HCT116 (cell line): ENCODE results near the gene KLF11. TPM values are rescaled to one million over a fixed set of nuclear protein-coding genes. Genes with fewer than 3 reads are reported as not detected.

ENCODE experiments used
- ATAC-seq: fragments of 200-7000 bp; cut with Tn5 transposase; 2 replicates; pipeline ENCODE4 v1.9.1; 2020; ENCODE audit warnings: mild to moderate bottlenecking, moderate library complexity
- BruUV-seq: library from RNA; stranded (reverse); fragments of 400-500 nt; replicated peaks from 2 replicates; lab custom pipeline; 2021; lab: Mats Ljungman, UMichigan
- CTCF ChIA-PET: fragments of 300-600 bp; sonication (Branson Sonifier 250); formaldehyde crosslinking; loops from one replicate; lab custom pipeline; 2021; ENCODE audit warnings: antibody characterized with exemption; lab: Charles Lee
- POLR2A ChIA-PET: fragments of 300-600, 350-600 bp; sonication (Branson Sonifier 250); formaldehyde crosslinking; loops from one replicate; lab custom pipeline; 2021; ENCODE audit warnings: antibody characterized with exemption; lab: Charles Lee
- RAD21 ChIA-PET, 2 experiments: fragments of 300-600 bp; sonication (Branson Sonifier 250); formaldehyde crosslinking; loops; one replicate each; lab custom pipeline; 2023; ENCODE audit warnings: low total read pairs in 2 of 2; ENCODE audit not compliant: uncharacterized antibody in 2 of 2, unreplicated experiment in 2 of 2, low non-redundant PET in 1 of 2; lab: Charles Lee
- DNase-seq: peaks from one replicate; pipeline ENCODE4 v3.0.0-alpha.2; 2010; ENCODE audit warnings: low read depth, low spot score
- H2AFZ ChIP-seq: fragments of 200-600 bp; shearing (Covaris generic), sonication (generic); 2 replicates; pipeline ENCODE4 v1.6.1; 2017; ENCODE audit warnings: low read depth, mixed run types, mixed read lengths, antibody characterized with exemption, low read length; ENCODE audit not compliant: poor library complexity, severe bottlenecking
- H3K27ac ChIP-seq: 2 replicates; pipeline ENCODE4 v1.5.1; 2012; ENCODE audit warnings: low read depth, low read length
- H3K27me3 ChIP-seq: fragments of 200-600 bp; sonication (generic); 2 replicates; pipeline ENCODE4 v1.6.1; 2016; ENCODE audit warnings: mixed run types, low read length, mixed read lengths; ENCODE audit not compliant: insufficient read depth
- H3K36me3 ChIP-seq, 2 experiments: fragments of 200-500 bp in 1 of 2; fragments of 200-600 bp in 1 of 2; sonication (Bioruptor generic) in 1 of 2; sonication (generic) in 1 of 2; 2 replicates each; pipeline versions ENCODE4 v1.5.1 to v1.6.1; 2014 to 2016; ENCODE audit warnings: low read length in 2 of 2, inconsistent platforms in 1 of 2, mixed read lengths in 1 of 2, mixed run types in 1 of 2; ENCODE audit not compliant: insufficient read depth in 2 of 2, control insufficient read depth in 1 of 2
- H3K4me1 ChIP-seq, 2 experiments: fragments of 200-600 bp in 1 of 2; sonication (generic) in 1 of 2; 2 replicates each; pipeline versions ENCODE4 v1.5.1 to v1.6.1; 2012 to 2017; ENCODE audit warnings: low read length in 2 of 2, inconsistent platforms in 1 of 2, mild to moderate bottlenecking in 1 of 2, mixed read lengths in 1 of 2, mixed run types in 1 of 2, moderate library complexity in 1 of 2; ENCODE audit not compliant: insufficient read depth in 2 of 2, control insufficient read depth in 1 of 2
- H3K4me2 ChIP-seq: fragments of 200-600 bp; sonication (generic); 2 replicates; pipeline ENCODE4 v1.6.1; 2017; ENCODE audit warnings: mixed run types, low read length, mixed read lengths
- H3K4me3 ChIP-seq, 2 experiments: fragments of 200-600 bp in 1 of 2; sonication (generic) in 1 of 2; replicated peaks in 1 of 2; 2 replicates each; pipeline ENCODE4 v1.5.1; 2011 to 2016; ENCODE audit warnings: low read length in 2 of 2, control low read depth in 1 of 2, low read depth in 1 of 2, mild to moderate bottlenecking in 1 of 2, mixed read lengths in 1 of 2, mixed run types in 1 of 2
- H3K79me2 ChIP-seq: fragments of 200-600 bp; sonication (generic); 2 replicates; pipeline ENCODE4 v1.6.1; 2017; ENCODE audit warnings: mild to moderate bottlenecking, mixed run types, low read length, moderate library complexity, mixed read lengths; ENCODE audit not compliant: insufficient read depth
- H3K9ac ChIP-seq: fragments of 200-600 bp; sonication (generic); 2 replicates; pipeline ENCODE4 v1.6.1; 2016; ENCODE audit warnings: low read length, mixed read lengths
- H3K9me2 ChIP-seq: fragments of 200-600 bp; sonication (generic), shearing (Covaris generic); 2 replicates; pipeline ENCODE4 v1.6.1; 2017; ENCODE audit warnings: mixed run types, mild to moderate bottlenecking, moderate library complexity; ENCODE audit not compliant: insufficient read depth
- H3K9me3 ChIP-seq, 2 experiments: fragments of 200-500 bp in 1 of 2; fragments of 200-600 bp in 1 of 2; sonication (Bioruptor generic) in 1 of 2; sonication (generic) in 1 of 2; 2 replicates each; pipeline ENCODE4 v1.6.1; 2014 to 2017; ENCODE audit warnings: low read length in 2 of 2, mixed read lengths in 2 of 2, inconsistent platforms in 1 of 2, low read depth in 1 of 2, mild to moderate bottlenecking in 1 of 2, mixed run types in 1 of 2, moderate library complexity in 1 of 2; ENCODE audit not compliant: control insufficient read depth in 1 of 2, insufficient read depth in 1 of 2
- H4K20me1 ChIP-seq: fragments of 200-600 bp; sonication (generic), shearing (Covaris generic); 2 replicates; pipeline ENCODE4 v1.6.1; 2017; ENCODE audit warnings: mixed run types, mild to moderate bottlenecking, moderate library complexity; ENCODE audit not compliant: insufficient read depth
- ATF3 ChIP-seq: IDR thresholded peaks from 2 replicates; pipeline ENCODE4 v1.6.1; 2012
- CEBPB ChIP-seq: IDR thresholded peaks from 2 replicates; pipeline ENCODE4 v1.6.1; 2012; ENCODE audit warnings: low read depth
- EGR1 ChIP-seq: IDR thresholded peaks from 2 replicates; pipeline ENCODE4 v1.6.1; 2012; ENCODE audit warnings: low read depth
- EZH2 ChIP-seq: fragments of 200-600 bp; sonication (generic); IDR thresholded peaks from 2 replicates; pipeline ENCODE4 v1.6.1; 2017; ENCODE audit warnings: antibody characterized with exemption, mixed run types
- EZH2phosphoT487 ChIP-seq: fragments of 200-600 bp; IDR thresholded peaks from 2 replicates; pipeline ENCODE4 v1.6.1; 2018; ENCODE audit warnings: antibody characterized with exemption, borderline replicate concordance
- POLR2AphosphoS5 ChIP-seq: IDR thresholded peaks from 2 replicates; pipeline ENCODE4 v1.6.1; 2011; ENCODE audit warnings: mild to moderate bottlenecking, low read depth, low read length, moderate library complexity
- SP1 ChIP-seq: IDR thresholded peaks from 2 replicates; pipeline ENCODE4 v1.6.1; 2012; ENCODE audit warnings: low read depth
- SRF ChIP-seq: IDR thresholded peaks from 2 replicates; pipeline ENCODE4 v1.6.1; 2012; ENCODE audit warnings: low read depth
- TCF7L2 ChIP-seq: IDR thresholded peaks from 2 replicates; pipeline ENCODE4 v1.7.0; 2011; ENCODE audit warnings: borderline replicate concordance, inconsistent platforms; ENCODE audit not compliant: insufficient read depth, insufficient read length; ENCODE audit errors: extremely low read depth
- YY1 ChIP-seq: IDR thresholded peaks from 2 replicates; pipeline ENCODE4 v1.6.1; 2011; ENCODE audit warnings: low read length, low read depth, moderate library complexity, mild to moderate bottlenecking; ENCODE audit not compliant: insufficient replicate concordance; ENCODE audit errors: extremely low read depth
- ZBTB33 ChIP-seq: IDR thresholded peaks from 2 replicates; pipeline ENCODE4 v1.6.1; 2011; ENCODE audit warnings: mild to moderate bottlenecking, low read length, moderate library complexity; ENCODE audit not compliant: insufficient replicate concordance; ENCODE audit errors: extremely low read depth
- ZFX ChIP-seq: fragments of 450-650 bp; IDR thresholded peaks from 2 replicates; pipeline ENCODE4 v1.6.1; 2017
- ZNF274 ChIP-seq: fragments of 200-500 bp; sonication (Bioruptor generic); IDR thresholded peaks from 2 replicates; pipeline ENCODE4 v1.6.1; 2014; ENCODE audit warnings: mild to moderate bottlenecking, low read depth, low read length, inconsistent platforms
- intact Hi-C: fragments of 100-400 bp; cut with micrococcal nuclease; formaldehyde crosslinking; loops from 2 replicates; pipeline ENCODE4 v1.10.0; 2022
- total RNA-seq: library from RNA; stranded (reverse); gene quantifications from one replicate; pipeline ENCODE4 v1.2.1, GENCODE V29; 2021; ENCODE audit not compliant: unreplicated experiment

Gene KLF11
- total RNA-seq, 1 experiment from 2014 or later: 9.0 TPM

- no peak overlapping the region for H3K27ac ChIP-seq
- ChIA-PET CTCF (no interaction called here), POLR2A (no interaction called here)
- DNase-seq (no peak), ATAC-seq (no peak)
- intact Hi-C loops: no loop called here
- no peak overlapping the region for H2AFZ ChIP-seq
- no peaks in the 10 kb centered on the region for H3K79me2 ChIP-seq
- H3K4me3 ChIP-seq: no peak overlapping the region
- H3K4me1 ChIP-seq: peaks cover 0 to 13% of the 10 kb centered on the region in 2 experiments; a peak in 1 of 4 replicates
- no peak overlapping the region for H3K9ac ChIP-seq
- no peaks in the 10 kb centered on the region for H3K9me3 ChIP-seq
- TF ChIP-seq POLR2AphosphoS5 (no peak), EZH2phosphoT487 (no peak), SRF (no peak), YY1 (no peak), EZH2 (no peak), ZFX (no peak), CEBPB (no peak), ATF3 (no peak), ZBTB33 (no peak), EGR1 (no peak), ZNF274 (no peak), TCF7L2 (no peak), SP1 (no peak)
- TF ChIP-seq, all 23 proteins: peak for 0
- H4K20me1 ChIP-seq: no peaks in the 10 kb centered on the region
- no peaks in the 10 kb centered on the region for H3K36me3 ChIP-seq
- H3K4me2 ChIP-seq: no peak overlapping the region
- RAD21 ChIA-PET: no interaction called here
- BruUV-seq: no TSS peak
- H3K27me3 ChIP-seq: no peaks in the 10 kb centered on the region
- no peaks in the 10 kb centered on the region for H3K9me2 ChIP-seq
These were observed 35.9 kb upstream of the KLF11 start for GRCh38 chr2:10007435-10007834.
